ENCODE measurements around the gene MAP3K7.

MAP3K7 gene

DNA sequence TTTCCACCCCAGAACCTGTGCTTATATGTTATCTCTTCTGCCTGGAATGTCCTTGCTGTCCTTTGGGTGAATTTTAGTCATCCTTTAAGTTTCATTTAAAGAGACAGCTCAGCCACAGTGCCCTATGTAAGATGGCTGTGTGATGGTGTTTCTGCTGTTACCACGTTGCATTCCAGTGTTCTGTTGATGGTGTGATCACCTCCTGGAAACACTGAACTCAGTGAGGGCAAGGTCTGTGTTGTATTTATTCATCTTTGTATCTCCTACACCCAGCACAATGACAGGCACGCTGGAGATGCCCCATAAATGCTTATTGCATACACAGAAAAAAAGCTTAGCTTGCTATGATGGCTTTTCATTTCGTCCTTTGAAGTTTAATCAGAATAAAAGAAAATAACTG lies 102.5 kb downstream of the MAP3K7 start:
- no peak for DNase-seq (ENCODE audit: low read depth)

DNA sequence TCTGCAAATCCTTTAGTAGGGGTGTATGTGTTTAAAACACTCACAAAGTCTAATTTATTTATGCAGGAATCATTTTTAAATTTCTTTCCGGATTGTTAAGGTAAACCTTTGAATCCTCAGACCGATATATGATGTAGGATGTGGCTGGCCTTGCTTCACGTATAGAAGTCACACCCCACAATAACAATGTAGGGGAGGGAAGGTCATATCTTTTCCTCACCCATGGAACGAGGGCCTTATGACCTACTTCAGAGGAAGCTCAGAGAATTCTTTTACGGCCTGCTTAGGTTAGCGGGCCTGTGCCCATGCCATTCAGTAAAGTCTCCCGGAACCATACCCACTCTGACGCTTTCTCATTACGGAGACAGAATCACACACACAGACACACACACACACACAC lies 102.9 kb downstream of the MAP3K7 start:
- DNase-seq (ENCODE audit: low read depth) = no peak

DNA sequence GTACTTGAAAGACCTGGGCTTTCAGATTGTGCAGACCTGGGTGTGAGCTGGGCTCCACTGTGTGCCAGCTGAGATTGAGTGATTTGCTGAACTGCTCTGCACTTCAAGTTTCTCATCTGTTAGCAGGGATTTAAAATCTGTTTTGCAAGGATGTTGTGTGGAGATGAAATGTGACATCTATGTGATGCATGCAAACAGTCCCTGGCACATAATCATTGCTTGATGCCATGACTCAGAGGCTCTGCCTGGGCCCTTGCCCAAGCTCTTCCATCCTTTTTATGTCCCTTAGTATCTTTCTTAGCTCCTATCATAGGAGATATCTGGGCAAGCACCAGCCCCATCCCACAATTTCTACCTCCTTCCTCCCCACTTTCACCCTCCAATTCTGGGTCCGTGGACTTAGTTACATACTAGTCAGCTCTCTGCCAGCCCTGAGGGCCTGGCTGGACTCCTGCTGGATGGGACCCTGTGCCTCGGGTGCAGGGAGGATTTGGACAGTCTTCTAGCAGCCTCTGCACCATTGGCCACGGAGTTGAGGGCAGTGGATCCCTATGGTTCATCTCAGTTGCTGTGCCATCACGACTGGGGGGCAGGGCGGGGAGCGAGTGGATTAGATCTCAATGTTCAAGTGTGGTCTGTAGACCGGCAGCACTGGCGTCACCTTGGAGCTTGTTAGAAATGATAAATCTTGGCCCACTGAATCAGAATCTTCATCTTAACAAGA lies 103.6 kb downstream of the MAP3K7 start:
- DNase-seq (ENCODE audit: low read depth) = no peak

DNA sequence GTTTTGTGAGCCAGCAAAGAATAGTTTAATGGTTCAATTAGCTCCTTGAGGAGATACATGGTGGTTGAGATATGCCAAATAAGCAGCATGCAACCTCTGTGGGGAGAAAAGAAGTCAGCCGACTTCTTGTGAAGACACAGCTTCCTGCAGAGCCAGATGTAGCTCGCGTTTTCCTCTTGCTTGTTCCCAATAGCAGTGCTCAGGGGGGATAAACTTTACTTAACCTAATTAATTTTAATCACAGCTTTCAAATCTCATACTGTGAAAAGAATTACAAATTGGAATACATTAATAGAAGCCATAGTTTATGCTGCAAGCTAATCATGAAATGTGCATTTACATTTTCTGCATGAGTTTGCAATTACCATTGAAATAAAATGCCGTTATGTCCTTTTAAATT lies 106.2 kb downstream of the MAP3K7 start:
- no peak for DNase-seq (ENCODE audit: low read depth)

DNA sequence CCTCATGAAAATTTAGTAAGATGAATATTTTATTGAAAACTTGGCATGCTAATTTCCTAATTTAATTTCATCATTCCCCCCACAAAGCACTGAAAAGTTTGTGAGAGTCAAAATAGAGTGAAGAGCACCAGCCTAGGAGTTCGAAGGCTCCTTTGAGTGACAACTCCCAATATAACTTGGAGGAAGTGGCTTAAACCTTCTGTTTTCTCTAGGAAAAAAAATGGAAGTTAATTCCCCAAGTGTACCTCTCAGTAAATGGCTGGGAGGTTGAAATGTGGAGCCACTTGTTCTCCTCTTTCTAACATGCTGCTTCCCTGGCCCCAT lies 107.3 kb downstream of the MAP3K7 start:
- no peak for DNase-seq (ENCODE audit: low read depth)

DNA sequence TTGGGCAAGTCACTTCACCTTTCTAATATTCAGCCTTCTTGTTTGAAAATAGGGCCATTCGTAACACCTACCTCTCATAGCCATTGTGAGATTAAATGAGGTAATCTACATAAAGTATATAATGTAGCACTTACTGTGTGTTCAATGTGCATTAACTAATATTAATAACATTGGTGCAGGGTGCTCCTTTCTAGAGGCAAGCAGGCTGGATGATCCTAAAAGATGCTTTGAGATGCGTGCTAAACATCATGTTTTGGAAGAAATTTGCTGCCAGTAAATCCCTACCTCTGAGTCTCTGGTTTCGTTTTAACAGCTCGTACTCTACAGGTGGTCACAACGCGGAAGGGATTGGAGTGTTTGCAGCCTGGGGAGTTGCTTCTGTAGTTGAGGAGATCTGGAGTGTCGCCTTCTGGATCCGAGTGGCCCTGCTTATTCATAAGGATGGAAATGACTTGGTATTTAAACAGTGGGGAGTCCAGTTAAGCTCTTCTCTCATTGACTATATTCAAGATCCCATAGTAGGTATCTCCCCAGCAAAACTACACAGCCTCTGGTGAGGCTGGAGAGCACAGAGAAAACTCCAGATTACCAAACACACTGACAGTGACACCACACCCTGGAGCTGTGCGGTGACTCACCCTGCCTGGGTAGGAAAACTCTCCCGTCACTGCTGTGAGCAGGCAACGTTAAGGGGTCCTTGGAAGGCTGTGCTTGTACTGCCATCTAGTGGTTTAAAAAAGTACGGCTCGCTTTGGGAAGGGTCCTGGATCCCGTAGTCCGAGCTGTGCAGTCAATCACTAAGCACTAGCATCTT lies 107.9 kb downstream of the MAP3K7 start:
- DNase-seq (ENCODE audit: low read depth) = peak; percentile 70

DNA sequence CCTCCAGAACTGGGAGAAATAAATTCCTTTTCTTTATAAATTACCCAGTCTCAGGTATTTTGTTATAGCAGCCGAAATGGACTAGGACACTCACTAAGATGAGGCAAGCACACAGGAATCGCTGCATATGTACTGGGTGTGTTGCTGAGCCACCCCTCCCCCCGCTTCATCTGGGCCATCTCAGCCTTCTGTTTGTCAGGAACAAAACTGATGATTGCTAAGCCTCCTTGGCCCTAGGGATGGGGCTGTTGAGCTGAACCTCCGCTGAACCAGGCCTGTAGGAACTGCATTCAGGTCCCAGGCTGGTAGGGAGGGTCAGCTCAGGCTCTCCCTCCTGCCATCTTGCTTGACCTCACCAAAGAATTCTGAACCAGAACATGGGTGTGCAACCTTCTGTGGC lies 108.6 kb downstream of the MAP3K7 start:
- no peak for DNase-seq (ENCODE audit: low read depth)

DNA sequence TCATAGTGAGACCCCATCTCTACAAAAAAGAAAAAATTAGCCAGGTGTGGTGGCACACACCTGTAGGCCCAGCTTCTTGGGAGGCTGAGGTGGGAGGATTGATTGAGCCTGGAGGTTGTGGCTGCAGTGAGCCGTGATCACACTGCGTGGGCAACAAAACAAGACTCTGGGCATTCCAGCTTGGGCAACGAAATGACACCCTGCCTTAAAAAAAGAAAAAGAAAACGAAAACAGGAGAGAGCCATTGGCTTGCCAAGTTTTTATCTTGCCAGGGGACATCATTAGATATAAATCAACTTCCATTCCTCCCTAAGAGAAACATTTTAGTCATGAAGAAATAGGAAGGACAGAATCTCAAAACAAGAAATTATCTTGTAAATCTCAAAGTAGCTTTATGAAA lies 109.5 kb downstream of the MAP3K7 start:
- DNase-seq (ENCODE audit: low read depth) = no peak

DNA sequence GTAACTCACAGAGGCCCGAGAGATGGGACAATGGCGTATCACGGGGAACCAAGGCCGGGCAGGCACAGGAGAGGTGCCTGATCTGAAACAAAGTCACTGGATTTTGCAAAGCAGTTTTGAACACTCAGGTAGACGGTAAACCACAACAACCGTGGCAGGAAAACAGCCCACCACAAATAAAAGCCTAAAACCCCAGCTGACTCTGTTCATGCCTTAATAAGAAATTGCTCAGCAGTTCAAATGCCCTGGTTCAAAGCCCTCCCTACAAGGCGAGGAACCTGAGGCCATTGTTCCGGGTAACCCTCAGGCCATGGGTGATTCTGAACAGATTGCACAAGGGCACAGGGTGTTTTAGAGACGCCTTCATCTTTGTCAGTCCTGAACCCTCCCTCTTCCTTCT lies 114.2 kb downstream of the MAP3K7 start:
- DNase-seq (ENCODE audit: low read depth) = no peak

DNA sequence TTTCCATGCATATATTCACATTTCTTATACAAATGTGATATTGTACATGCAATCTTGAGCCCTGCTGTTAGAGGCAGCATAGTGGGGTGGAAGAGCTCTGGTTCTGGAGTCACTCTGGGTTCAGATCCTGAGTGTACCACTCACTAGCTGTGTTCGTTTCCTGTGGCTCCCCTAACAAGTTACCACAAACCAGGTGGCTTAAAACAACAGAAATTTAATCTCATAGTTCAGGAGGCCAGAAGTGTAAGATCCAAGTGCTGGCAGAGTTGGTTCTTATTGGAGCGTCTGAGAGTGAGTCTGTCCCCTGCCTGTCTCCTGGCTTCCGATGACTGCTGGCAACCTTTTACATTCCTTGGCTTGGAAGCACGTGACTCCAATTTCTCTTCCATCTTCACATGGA lies 115.6 kb downstream of the MAP3K7 start:
- no peak for DNase-seq (ENCODE audit: low read depth)

DNA sequence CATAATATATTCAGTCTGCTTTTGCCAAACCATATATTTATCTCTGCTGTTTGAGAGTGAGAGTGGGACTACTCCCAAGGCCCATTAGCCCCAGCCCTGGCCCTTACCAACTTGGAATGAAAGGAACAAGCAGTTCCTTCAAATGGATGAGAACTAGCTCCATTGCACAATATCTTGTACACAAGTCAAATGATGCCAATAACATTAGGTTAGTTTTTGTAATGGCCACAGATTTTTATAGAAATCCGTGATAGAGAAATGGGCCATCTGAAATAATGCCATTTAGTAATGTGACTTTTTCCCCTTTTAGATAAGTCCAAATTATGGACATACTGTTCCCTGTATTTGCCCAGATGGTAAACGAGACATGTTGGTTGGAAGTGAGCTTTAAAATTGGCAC lies 117.0 kb downstream of the MAP3K7 start:
- DNase-seq (ENCODE audit: low read depth) = no peak

DNA sequence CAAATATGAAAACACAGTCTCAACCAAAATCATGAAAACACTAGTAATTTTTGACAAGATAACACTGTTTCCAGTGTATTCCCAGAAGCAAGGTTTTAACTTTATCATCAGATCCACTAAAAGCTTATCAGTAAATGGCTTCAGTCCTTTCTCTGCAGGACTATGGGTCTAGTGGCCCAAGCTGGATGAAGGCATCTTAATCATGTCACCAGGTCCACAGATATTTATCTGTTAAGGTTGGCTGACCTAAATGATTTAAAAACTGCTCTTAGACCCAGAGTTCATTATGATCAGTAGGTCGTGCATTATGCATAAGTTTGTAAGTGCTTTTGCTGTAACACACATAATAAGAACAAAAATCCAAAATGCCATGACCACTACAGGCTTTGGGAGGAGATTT lies 118.0 kb downstream of the MAP3K7 start:
- DNase-seq (ENCODE audit: low read depth) = no peak

DNA sequence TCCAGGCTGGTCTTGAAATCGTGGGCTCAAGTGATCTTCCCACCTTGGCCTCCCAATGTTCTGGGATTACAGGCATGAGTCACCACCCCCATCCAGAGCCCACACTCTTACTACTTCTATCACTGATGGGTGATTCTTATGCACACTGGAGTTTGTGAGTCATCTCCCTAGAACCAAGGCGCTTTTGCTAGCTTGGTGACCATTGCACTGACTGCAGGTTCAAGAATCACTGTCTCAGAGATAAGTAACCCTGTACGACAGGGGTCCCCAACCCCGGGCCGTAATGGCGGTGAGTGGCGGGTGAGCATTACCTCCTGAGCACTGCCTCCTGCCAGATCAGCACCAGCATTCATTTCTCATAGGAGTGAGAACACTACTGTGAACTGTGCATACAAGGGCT lies 118.8 kb downstream of the MAP3K7 start:
- DNase-seq (ENCODE audit: low read depth) = no peak

DNA sequence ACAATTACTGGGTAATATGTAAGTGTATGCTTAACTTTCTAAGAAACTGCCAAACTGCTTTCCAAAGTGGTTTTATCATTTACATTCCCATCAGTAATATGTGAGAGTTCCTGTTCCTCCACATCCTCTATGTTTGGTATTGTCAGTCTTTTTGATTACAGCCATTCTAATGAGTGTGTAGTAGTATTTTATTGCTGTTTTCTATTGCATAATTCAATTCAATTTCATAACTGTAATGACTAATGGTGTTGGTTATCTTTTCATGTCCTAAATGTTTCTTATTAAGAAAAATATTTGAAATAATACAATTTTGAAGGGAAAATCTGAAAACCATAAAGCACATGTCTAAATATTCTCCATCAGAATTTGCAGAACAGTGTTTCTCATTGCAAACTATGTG lies 119.3 kb downstream of the MAP3K7 start:
- no peak for DNase-seq (ENCODE audit: low read depth)

DNA sequence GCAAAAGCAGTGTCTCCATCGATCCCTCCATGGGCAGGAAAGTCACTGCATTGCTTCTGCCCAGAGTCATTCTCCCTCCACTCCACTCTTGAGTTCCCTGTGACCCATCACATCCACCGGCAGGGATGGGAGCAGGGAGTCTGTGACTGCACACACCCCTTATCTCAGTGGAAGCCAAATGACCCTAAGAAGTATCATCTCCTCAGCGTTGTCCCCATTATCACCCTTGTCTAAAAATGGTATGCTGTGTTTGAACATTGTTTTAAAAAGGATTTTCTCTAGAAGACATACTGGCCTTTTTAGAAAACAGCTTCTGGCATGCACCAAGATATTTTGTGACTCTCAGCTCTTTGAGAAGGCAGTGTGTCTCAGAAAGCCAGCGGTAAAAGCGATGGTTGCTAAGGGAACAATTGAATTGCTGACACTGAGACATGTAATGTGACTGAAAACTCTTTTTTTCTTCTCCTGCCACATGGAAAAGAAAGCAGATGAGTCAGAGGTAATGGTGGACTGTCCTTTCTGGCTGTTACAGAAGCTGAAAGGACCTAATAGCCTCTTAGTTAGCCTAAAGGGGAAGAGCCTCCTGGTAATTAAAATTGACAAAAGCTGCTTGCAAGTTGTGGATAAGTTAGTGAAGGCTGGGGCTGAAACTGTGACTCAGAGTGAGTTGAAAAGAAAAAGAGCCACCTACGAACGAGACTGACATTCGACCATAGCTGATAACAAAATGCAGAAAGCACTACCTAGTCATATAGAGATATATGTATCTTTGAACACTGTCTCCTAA lies 120.5 kb downstream of the MAP3K7 start:
- no peak for DNase-seq (ENCODE audit: low read depth)

DNA sequence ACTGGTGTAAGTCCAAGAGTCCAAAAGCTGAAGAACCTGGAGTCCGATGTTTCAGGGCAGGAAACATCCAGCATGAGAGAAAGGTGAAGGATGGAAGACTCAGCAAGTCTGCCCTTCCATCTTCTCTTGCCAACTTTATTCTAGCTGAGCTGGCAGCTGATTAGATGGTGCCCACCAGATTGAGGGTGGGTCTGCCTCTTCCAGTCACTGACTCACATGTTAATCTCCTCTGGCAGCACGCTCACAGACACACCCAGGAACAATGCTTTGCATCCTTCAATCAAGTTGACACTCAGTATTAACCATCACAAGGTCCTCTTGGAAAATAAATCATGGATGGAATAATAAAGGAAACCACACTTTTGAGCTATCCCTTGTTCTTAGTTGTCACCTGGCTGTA lies 121.2 kb downstream of the MAP3K7 start:
- DNase-seq (ENCODE audit: low read depth) = no peak

DNA sequence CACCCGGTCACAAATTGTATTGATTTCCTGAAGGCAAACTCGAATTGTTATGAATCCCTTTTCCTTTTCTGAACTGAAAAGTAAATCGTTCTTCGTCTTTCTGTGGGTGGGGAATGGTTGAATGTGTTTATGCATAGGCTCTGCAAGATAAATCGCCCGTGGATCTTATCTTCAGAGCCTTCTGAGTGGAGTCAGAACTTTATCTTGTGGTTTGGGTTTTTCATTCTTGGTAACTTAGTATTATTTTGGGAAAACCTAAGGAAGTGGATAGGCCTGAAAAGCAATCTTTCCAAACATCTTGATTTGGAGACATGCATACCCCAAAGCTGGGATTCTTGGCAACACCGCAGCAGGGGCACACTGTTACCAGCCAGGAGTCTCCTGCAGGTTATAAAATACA lies 122.4 kb downstream of the MAP3K7 start:
- DNase-seq (ENCODE audit: low read depth) = no peak

DNA sequence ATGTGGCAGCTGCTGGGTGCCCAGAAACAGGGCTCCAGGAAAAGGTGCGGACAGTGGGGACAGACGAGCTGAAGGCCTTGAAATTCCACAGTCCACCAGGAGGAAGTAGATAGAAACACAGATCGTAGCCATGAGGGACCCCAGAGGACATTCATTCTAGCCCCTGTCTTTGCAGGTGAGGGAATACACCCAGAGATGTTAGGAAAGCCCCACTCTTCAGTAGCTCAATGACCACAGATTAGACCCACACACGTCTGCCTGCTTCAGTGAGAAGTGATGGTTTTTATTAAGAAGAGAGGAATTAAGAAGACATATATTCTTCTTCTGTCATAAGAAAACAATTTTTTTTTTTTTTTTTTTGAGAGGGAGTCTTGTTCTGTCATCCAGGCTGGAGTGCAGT lies 123.0 kb downstream of the MAP3K7 start:
- no peak for DNase-seq (ENCODE audit: low read depth)
